Esophagus muscularis mucosa (tissue), 4 donors: ENCODE results near the gene PIP4K2A. TPM values are rescaled to one million over a fixed set of nuclear protein-coding genes. Genes with fewer than 3 reads are reported as not detected.

Source experiments
- DNase-seq: peaks from one replicate; pipeline ENCODE4 v3.0.0-alpha.2; 2017; ENCODE audit errors: extremely low spot score
- H3K27ac ChIP-seq, 4 donors: fragments of 200-600 bp; sonication (generic); replicated peaks in 1 of 4; 1 replicate in 3 of 4; 2 replicates in 1 of 4; pipeline ENCODE4 v1.5.1; 2016 to 2019; ENCODE audit warnings: mild to moderate bottlenecking in 1 of 4
- H3K27me3 ChIP-seq, 4 donors: fragments of 200-600 bp; sonication (generic); one replicate each; pipeline versions ENCODE4 v1.5.1 to v1.6.0; 2016 to 2019
- H3K36me3 ChIP-seq, 4 donors: fragments of 200-600 bp; sonication (generic); one replicate each; pipeline ENCODE4 v1.5.1; 2016 to 2019
- H3K4me1 ChIP-seq, 4 donors: fragments of 200-600 bp; sonication (generic); one replicate each; pipeline ENCODE4 v1.5.1; 2016 to 2019
- H3K4me3 ChIP-seq, 4 donors: fragments of 200-600 bp; sonication (generic); 1 replicate in 2 of 4; 2 replicates in 2 of 4; pipeline ENCODE4 v1.5.1; 2016 to 2019; ENCODE audit warnings: mild to moderate bottlenecking in 4 of 4, moderate library complexity in 1 of 4
- H3K9me3 ChIP-seq, 4 donors: fragments of 200-600 bp; sonication (generic); 1 replicate in 3 of 4; 2 replicates in 1 of 4; pipeline ENCODE4 v1.5.1; 2016 to 2019
- CTCF ChIP-seq, 3 experiments: fragments of 200-600 bp in 2 of 3; fragments of 450-650 bp in 1 of 3; sonication (generic) in 2 of 3; IDR thresholded peaks; one replicate each; pipeline ENCODE4 v1.5.1; 2017 to 2019; ENCODE audit warnings: antibody characterized with exemption in 3 of 3, mild to moderate bottlenecking in 2 of 3, moderate library complexity in 1 of 3
- EP300 ChIP-seq: sonication (generic); formaldehyde crosslinking; IDR thresholded peaks from one replicate; pipeline ENCODE4 v1.6.1; 2017; ENCODE audit warnings: antibody characterized with exemption
- POLR2A ChIP-seq: fragments of 450-650 bp; IDR thresholded peaks from one replicate; pipeline ENCODE4 v1.6.1; 2017; ENCODE audit warnings: antibody characterized with exemption, moderate library complexity, mild to moderate bottlenecking, low read depth
- POLR2AphosphoS5 ChIP-seq, 2 donors: sonication (generic); formaldehyde crosslinking; IDR thresholded peaks; one replicate each; pipeline ENCODE4 v1.6.1; 2017; ENCODE audit warnings: antibody characterized with exemption in 2 of 2
- WGBS: methylation state at CpG from one replicate; pipeline ENCODE4 v1.1.5; 2018; 5-methylcytosine and 5-hydroxymethylcytosine counted together
- intact Hi-C: fragments of 100-400 bp; cut with DNase I; formaldehyde crosslinking; loops from one replicate; pipeline ENCODE4 v1.15.1; 2023
- total RNA-seq, 4 donors: library from RNA; depleted of rRNA; stranded (reverse); fragments of >200 nt; gene quantifications; one replicate each; pipeline versions ENCODE4 v1.1.0 to v1.2.1, GENCODE V29; 2016

The PIP4K2A gene
- total RNA-seq, 4 donors from 2014 or later = 26.2 to 34.3 (median 32.5) TPM

DNA sequence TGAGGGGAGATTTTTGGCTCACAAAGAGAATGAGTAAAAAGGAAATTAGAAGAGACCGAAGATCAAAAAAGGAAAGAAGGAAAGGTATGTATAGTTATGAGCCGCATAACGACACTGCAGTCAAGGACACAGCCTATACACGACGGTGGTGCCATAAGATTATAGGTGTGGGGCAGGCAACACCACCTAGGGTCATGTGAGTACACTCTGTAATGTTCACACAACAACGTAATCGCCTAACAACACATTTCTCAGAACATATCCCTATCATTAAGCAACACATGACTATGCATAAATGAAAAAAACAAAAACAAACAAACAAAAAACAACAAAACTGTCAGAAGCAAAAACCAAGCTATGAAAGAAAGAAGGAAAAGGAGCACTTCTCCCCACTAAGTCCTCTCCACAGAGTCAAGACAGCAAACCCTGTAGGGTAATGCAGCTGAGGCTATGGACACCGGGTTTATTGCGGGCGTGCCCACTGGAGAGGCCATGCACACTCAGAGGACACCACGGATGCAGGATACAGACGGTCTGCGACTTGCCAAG lies 45.1 kb downstream of the PIP4K2A start:
- H3K36me3 ChIP-seq = no peaks in the 10 kb centered on the region
- no peaks in the 10 kb centered on the region for H3K9me3 ChIP-seq
- H3K4me1 ChIP-seq = peaks cover 0 to 50% (median 25%) of the 10 kb centered on the region in 4 donors
- TF ChIP-seq POLR2A (no peak), POLR2AphosphoS5 (IDR thresholded peaks at IDR 0.05) (no peak), EP300 (no peak), CTCF (IDR thresholded peaks at IDR 0.05) (no peak)
- no peak overlapping the region for H3K27ac ChIP-seq
- H3K4me3 ChIP-seq = no peak overlapping the region
- DNase-seq = no peak
- H3K27me3 ChIP-seq = no peaks in the 10 kb centered on the region
- intact Hi-C loops = no loop called here
- 92% methylated on average over 13 of the region's 13 CpGs for WGBS

GRCh38 chr10:22667093-22667480 lies 47.3 kb downstream of the PIP4K2A start:
- Histone ChIP-seq H3K27me3 (no peaks in the 10 kb centered on the region), H3K4me3 (no peak overlapping the region), H3K9me3 (no peaks in the 10 kb centered on the region), H3K4me1 (peaks cover 0 to 30% (median 24%) of the 10 kb centered on the region in 4 donors), H3K27ac (no peak overlapping the region), H3K36me3 (no peaks in the 10 kb centered on the region)
- intact Hi-C loops = no loop called here
- 77% methylated on average over 2 of the region's 2 CpGs for WGBS
- no peak for DNase-seq
- TF ChIP-seq EP300 = no peak
- no peak for TF ChIP-seq POLR2A
- TF ChIP-seq POLR2AphosphoS5 (IDR thresholded peaks at IDR 0.05) = no peak
- TF ChIP-seq CTCF (IDR thresholded peaks at IDR 0.05) = no peak

DNA sequence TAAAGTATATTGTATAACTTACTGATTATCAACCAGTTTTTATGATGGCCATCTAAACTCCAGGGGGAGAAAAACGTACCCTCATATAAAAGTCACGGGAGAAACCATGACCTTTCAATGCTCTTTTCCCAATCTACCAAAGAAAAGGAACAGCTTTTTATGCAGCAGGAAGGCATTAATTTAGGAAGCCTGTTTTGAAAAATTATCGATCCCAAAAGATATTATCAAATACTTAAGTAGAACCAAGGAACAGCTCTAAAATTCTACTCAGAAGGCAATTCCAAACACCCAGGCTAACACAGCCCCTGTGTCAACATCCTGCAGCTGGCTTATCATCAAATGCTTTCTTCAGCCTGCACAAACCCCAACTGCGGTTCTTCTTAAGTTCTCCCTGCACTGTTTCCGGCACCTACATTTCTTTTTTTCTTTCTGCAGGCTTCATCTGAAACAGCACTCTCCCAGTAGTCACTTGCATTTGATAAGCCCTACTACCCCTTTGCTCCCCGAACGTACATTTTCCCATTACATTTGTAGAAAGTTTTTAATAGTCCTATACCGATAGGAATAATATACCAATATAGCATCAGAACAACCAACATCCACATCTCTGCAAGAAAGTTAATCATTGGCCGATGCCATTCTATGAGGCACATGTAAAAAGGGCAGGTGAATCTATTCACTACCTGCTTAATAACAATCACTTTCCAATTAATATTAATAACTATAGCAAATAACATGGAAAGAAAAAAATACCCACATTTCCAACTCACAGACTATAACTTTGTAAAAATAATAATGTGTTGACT lies 47.9 kb downstream of the PIP4K2A start:
- DNase-seq = no peak
- Histone ChIP-seq H3K27ac (no peak overlapping the region), H3K27me3 (no peaks in the 10 kb centered on the region), H3K4me3 (no peak overlapping the region), H3K4me1 (peaks cover 0 to 29% (median 24%) of the 10 kb centered on the region in 4 donors), H3K9me3 (no peaks in the 10 kb centered on the region), H3K36me3 (no peaks in the 10 kb centered on the region)
- WGBS = 62% methylated on average over 9 of the region's 9 CpGs
- intact Hi-C loops = no loop called here
- TF ChIP-seq CTCF (IDR thresholded peaks at IDR 0.05) (no peak), POLR2A (no peak), EP300 (no peak)

DNA sequence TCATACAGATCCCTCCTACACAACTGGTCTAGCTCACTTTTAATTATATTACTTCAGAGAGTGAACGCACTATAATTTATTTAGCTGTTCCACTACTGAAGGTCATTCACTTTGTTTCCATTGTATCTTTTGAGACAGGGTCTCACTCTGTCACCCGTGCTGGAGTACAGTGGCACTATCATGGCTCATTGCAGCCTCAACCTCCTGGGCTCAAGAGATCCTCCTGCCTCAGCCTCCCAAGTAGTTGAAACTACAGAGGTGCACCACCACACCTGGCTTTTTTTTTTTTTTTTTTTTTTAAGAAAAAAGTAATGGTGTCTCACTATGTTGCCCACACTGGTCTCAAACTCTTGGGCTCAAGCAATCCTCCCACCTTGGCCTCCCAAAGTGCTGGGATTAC lies 49.0 kb downstream of the PIP4K2A start:
- TF ChIP-seq CTCF (IDR thresholded peaks at IDR 0.05) = no peak
- no peak for TF ChIP-seq EP300
- TF ChIP-seq POLR2AphosphoS5 (IDR thresholded peaks at IDR 0.05) = no peak
- TF ChIP-seq POLR2A = no peak
- H3K4me3 ChIP-seq = no peak overlapping the region
- no peak for DNase-seq
- H3K9me3 ChIP-seq = no peaks in the 10 kb centered on the region
- H3K4me1 ChIP-seq = peaks cover 0 to 24% (median 13%) of the 10 kb centered on the region in 4 donors
- no peaks in the 10 kb centered on the region for H3K27me3 ChIP-seq
- no peaks in the 10 kb centered on the region for H3K36me3 ChIP-seq
- intact Hi-C loops = no loop called here
- H3K27ac ChIP-seq = no peak overlapping the region
- 94% methylated on average over 2 of the region's 2 CpGs for WGBS
